AG04450 (cell line): ENCODE data around the gene ZNF593. TPM values are rescaled to one million over a fixed set of nuclear protein-coding genes. Genes with fewer than 3 reads are reported as not detected.

Source experiments
- CTCF ChIA-PET: fragments of 300-600, 350-600 bp; formaldehyde crosslinking; extraction: SDS; loops from one replicate; lab custom pipeline; 2022; ENCODE audit warnings: antibody characterized with exemption, inconsistent platforms; lab: Charles Lee
- POLR2A ChIA-PET: fragments of 350-600 bp; formaldehyde crosslinking; extraction: SDS; loops from one replicate; lab custom pipeline; 2021; ENCODE audit warnings: antibody characterized with exemption, inconsistent platforms; lab: Yijun Ruan, JAX
- DNase-seq: peaks from one replicate; pipeline ENCODE4 v3.0.0-alpha.2; 2011; ENCODE audit warnings: low read depth, low spot score
- H3K27ac ChIP-seq: one replicate; pipeline ENCODE4 v1.5.1; 2012; ENCODE audit warnings: low read depth, low read length, control low read depth
- H3K27me3 ChIP-seq: one replicate; pipeline ENCODE4 v1.6.0; 2012; ENCODE audit warnings: low read length; ENCODE audit not compliant: control insufficient read depth, insufficient read depth
- H3K4me3 ChIP-seq: 2 replicates; pipeline ENCODE4 v1.5.1; 2011; ENCODE audit warnings: mild to moderate bottlenecking, low read depth, low read length, control low read depth
- H3K9me3 ChIP-seq: 2 replicates; pipeline ENCODE4 v1.5.1; 2012; ENCODE audit warnings: low read length; ENCODE audit not compliant: control insufficient read depth, insufficient read depth
- polyA plus RNA-seq: library from polyadenylated mRNA; depleted of rRNA; stranded (reverse); fragments of >200 nt; gene quantifications from 2 replicates; pipeline ENCODE4 v1.2.3, GENCODE V29; 2011; rRNA removed
- TF ChIP-seq, protein P1 (sequence below): IDR thresholded peaks from 2 replicates; pipeline ENCODE4 v1.5.1; 2011; ENCODE audit warnings: low read depth, low read length, control low read depth, inconsistent platforms

The ZNF593 gene
- polyA plus RNA-seq, 1 experiment, result 19.7 TPM

DNA sequence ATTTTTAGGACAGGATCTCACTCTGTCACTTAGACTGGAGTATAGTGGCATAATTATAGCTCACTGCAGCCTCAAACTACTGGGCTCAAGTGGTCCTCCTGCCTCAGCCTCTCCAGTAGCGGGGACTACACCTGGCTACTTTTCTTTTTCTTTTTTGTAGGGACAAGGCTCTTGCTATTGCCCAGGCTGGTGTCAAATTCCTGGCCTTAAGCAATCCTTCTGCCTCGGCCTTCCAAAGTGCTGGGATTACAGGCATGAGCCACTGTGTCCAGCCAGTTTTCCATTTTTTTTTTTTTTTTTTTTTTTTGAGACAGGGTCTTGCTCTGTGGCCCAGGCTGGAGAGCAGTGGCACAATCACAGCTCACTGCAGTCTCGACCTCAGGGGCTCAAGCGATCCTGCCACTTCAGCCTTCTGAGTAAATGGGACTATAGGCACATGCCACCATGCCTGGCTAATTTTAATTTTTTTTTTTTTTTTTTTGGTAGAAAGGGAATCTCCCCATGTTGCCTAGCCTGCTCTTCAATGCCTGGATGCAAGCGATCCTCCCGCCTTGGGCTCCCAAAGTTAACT, 43.7 kb downstream of the ZNF593 start:
- CTCF ChIA-PET, result interaction anchor here (0.8 to 2.3 kb wide), 4 partner anchors 20 to 204 kb away, joined by 3 to 7 read pairs (median 5); partner anchors contain the start of gene CEP85
- peaks cover 16% of the 10 kb centered on the region for H3K27me3 ChIP-seq
- POLR2A ChIA-PET, result no interaction called here
- H3K9me3 ChIP-seq, result no peaks in the 10 kb centered on the region
- DNase-seq, result no peak
- TF ChIP-seq, protein P1, sequence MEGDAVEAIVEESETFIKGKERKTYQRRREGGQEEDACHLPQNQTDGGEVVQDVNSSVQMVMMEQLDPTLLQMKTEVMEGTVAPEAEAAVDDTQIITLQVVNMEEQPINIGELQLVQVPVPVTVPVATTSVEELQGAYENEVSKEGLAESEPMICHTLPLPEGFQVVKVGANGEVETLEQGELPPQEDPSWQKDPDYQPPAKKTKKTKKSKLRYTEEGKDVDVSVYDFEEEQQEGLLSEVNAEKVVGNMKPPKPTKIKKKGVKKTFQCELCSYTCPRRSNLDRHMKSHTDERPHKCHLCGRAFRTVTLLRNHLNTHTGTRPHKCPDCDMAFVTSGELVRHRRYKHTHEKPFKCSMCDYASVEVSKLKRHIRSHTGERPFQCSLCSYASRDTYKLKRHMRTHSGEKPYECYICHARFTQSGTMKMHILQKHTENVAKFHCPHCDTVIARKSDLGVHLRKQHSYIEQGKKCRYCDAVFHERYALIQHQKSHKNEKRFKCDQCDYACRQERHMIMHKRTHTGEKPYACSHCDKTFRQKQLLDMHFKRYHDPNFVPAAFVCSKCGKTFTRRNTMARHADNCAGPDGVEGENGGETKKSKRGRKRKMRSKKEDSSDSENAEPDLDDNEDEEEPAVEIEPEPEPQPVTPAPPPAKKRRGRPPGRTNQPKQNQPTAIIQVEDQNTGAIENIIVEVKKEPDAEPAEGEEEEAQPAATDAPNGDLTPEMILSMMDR, result no peak
- no peak overlapping the region for H3K27ac ChIP-seq
- H3K4me3 ChIP-seq, result no peak overlapping the region

DNA sequence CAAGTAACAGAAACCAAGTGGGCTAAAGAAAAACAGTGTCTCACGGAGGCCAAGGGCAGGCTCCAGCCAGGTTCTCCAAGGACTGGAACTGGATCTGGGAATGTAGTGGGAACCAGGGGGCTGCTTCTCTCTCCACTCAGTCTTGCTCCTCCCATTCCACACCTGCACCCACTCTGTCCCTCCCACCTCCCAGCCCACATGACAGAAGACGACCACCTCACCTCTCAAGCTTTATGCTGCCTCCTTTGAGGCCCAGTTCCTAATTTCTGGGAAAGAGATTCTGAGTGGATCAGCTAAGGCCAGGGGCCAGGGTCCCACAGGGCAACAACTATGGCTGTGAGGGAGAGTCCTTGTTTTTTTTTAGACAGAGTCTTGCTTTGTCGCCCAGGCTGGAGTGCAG, 45.5 kb downstream of the ZNF593 start:
- no peak overlapping the region for H3K27ac ChIP-seq
- TF ChIP-seq, protein P1, result no peak
- ChIA-PET CTCF (no interaction called here), POLR2A (no interaction called here)
- DNase-seq, result no peak
- no peaks in the 10 kb centered on the region; the same call in 1 of the 2 replicates for H3K9me3 ChIP-seq
- no peak overlapping the region for H3K4me3 ChIP-seq
- H3K27me3 ChIP-seq, result peaks cover 11% of the 10 kb centered on the region

DNA sequence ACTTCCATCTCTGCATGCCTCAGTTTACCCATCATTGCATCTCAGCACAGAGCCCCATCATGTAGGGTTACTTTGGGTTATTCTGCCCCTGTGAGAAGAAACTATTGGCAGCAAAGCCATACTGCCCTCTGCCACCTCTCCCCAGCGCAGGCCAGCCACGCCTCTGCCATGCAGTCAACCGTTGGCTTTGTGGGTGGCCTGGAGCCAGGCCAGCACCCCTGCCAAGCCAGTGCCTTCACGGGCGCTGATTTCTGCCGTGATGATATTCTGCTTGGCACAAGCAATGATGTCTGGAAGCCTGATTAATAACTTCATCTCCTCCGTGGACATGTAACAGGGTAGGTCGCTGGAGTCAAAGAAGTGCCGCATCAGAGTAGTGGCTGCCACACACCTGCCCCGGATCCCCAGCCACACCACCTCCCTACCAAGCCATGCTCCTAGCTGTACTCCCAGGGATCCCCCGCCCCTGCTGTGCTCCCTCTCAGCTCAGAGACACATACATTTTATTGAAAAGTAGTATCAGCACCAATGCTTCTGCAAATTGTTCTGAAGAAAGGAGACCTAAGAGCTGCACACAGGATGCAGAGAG, 49.3 kb downstream of the ZNF593 start:
- no peak for DNase-seq
- H3K9me3 ChIP-seq, result no peaks in the 10 kb centered on the region; the same call in 1 of the 2 replicates
- ChIA-PET CTCF (interaction anchor here (1.7 kb wide), 1 partner anchor 75 kb away, joined by 3 read pairs; no protein-coding TSS in a partner anchor), POLR2A (no interaction called here)
- TF ChIP-seq, protein P1, result no peak
- H3K27ac ChIP-seq, result no peak overlapping the region
- H3K4me3 ChIP-seq, result no peak overlapping the region
- peaks cover 15% of the 10 kb centered on the region for H3K27me3 ChIP-seq

Other genes with a start within 250 kb of the ZNF593 start
- 9.3 and 11.8 TPM in 2 replicates for gene PAFAH2, start 171.8 kb upstream of the ZNF593 start, polyA plus RNA-seq
- gene EXTL1, start 148.1 kb upstream of the ZNF593 start, polyA plus RNA-seq, result 1.3 and 1.8 TPM in 2 replicates
- gene SLC30A2, start 123.8 kb upstream of the ZNF593 start, polyA plus RNA-seq, result not detected in 2 replicates
- not detected in 2 replicates for gene TRIM63, start 102.3 kb upstream of the ZNF593 start, polyA plus RNA-seq
- 2.9 and 3.0 TPM in 2 replicates for gene PDIK1L, start 58.1 kb upstream of the ZNF593 start, polyA plus RNA-seq
- gene FAM110D, start 10.8 kb upstream of the ZNF593 start, polyA plus RNA-seq, result not detected in 2 replicates
- not detected in 2 replicates for gene C1orf232, start 945 bp upstream of the ZNF593 start, polyA plus RNA-seq
- gene ZNF593OS, start 1.9 kb downstream of the ZNF593 start, polyA plus RNA-seq, result not detected in 2 replicates
- 0.05 TPM in 1 of 2 replicates, not detected in the other for gene CNKSR1, start 7.6 kb downstream of the ZNF593 start, polyA plus RNA-seq
- not detected in 2 replicates for gene CATSPER4, start 20.7 kb downstream of the ZNF593 start, polyA plus RNA-seq
- gene CEP85, start 64.3 kb downstream of the ZNF593 start, polyA plus RNA-seq, result 5.7 and 5.8 TPM in 2 replicates
- gene SH3BGRL3, start 110.2 kb downstream of the ZNF593 start, polyA plus RNA-seq, result 307 and 326 TPM in 2 replicates
- 6.1 and 7.0 TPM in 2 replicates for gene UBXN11, start 136.7 kb downstream of the ZNF593 start, polyA plus RNA-seq
- gene CD52, start 148.1 kb downstream of the ZNF593 start, polyA plus RNA-seq, result not detected in 2 replicates
- gene CRYBG2, start 184.2 kb downstream of the ZNF593 start, polyA plus RNA-seq, result not detected in 2 replicates
- gene ZNF683, start 202.8 kb downstream of the ZNF593 start, polyA plus RNA-seq, result not detected in 2 replicates
- gene LIN28A, start 240.9 kb downstream of the ZNF593 start, polyA plus RNA-seq, result not detected in 2 replicates